Spleen (tissue), 11 donors: ENCODE data around the gene ACBD6. TPM values are rescaled to one million over a fixed set of nuclear protein-coding genes. Genes with fewer than 3 reads are reported as not detected.
A peak's percentile ranks its signal among the peaks of the same experiment; 100 is the strongest.

ENCODE experiments used
- DNase-seq: peaks from one replicate; pipeline ENCODE4 v3.0.0-alpha.2; 2020
- H3K27ac ChIP-seq, 8 donors: fragments of 200-600 bp; sonication (generic) in 7 of 8; 1 replicate in 4 of 8; 2 replicates in 4 of 8; pipeline versions ENCODE4 v1.5.0 to v1.8.0; 2016 to 2021; ENCODE audit warnings: inconsistent platforms in 4 of 8, mild to moderate bottlenecking in 4 of 8, moderate library complexity in 1 of 8
- H3K27me3 ChIP-seq, 7 donors: fragments of 200-600 bp; sonication (generic) in 6 of 7; replicated peaks in 1 of 7; 1 replicate in 4 of 7; 2 replicates in 3 of 7; pipeline versions ENCODE4 v1.5.0 to v1.8.0; 2016 to 2021; ENCODE audit warnings: inconsistent platforms in 3 of 7, mild to moderate bottlenecking in 1 of 7
- H3K36me3 ChIP-seq, 6 donors: fragments of 200-600 bp; sonication (generic) in 5 of 6; 1 replicate in 4 of 6; 2 replicates in 2 of 6; pipeline versions ENCODE4 v1.5.0 to v1.8.0; 2016 to 2021; ENCODE audit warnings: inconsistent platforms in 2 of 6
- H3K4me1 ChIP-seq, 6 donors: fragments of 200-600 bp; sonication (generic) in 5 of 6; 1 replicate in 3 of 6; 2 replicates in 3 of 6; pipeline versions ENCODE4 v1.5.0 to v1.8.0; 2016 to 2021; ENCODE audit warnings: inconsistent platforms in 3 of 6
- H3K4me3 ChIP-seq, 8 donors: fragments of 200-600 bp; sonication (generic) in 7 of 8; 1 replicate in 4 of 8; 2 replicates in 4 of 8; pipeline versions ENCODE4 v1.5.0 to v1.8.0; 2016 to 2021; ENCODE audit warnings: inconsistent platforms in 4 of 8, mild to moderate bottlenecking in 4 of 8, moderate library complexity in 2 of 8
- H3K9me3 ChIP-seq, 8 donors: fragments of 200-600 bp; sonication (generic) in 7 of 8; 1 replicate in 4 of 8; 2 replicates in 4 of 8; pipeline versions ENCODE4 v1.5.0 to v1.8.0; 2016 to 2021; ENCODE audit warnings: inconsistent platforms in 4 of 8
- POLR2A ChIP-seq, 3 donors: fragments of 450-650 bp; IDR thresholded peaks; one replicate each; pipeline ENCODE4 v1.5.1; 2017; ENCODE audit warnings: antibody characterized with exemption in 3 of 3, mild to moderate bottlenecking in 1 of 3
- POLR2AphosphoS5 ChIP-seq, 3 donors: sonication (generic); formaldehyde crosslinking; IDR thresholded peaks; one replicate each; pipeline ENCODE4 v1.5.1; 2017; ENCODE audit warnings: antibody characterized with exemption in 3 of 3
- WGBS, 5 donors: extraction: QIAGEN DNeasy Blood & Tissue Kit in 3 of 5; methylation state at CpG; one replicate each; pipeline versions ENCODE4 v1.1.5 to v1.1.7; 2013 to 2018; 5-methylcytosine and 5-hydroxymethylcytosine counted together
- intact Hi-C: fragments of 100-400 bp; cut with DNase I; formaldehyde crosslinking; loops from one replicate; pipeline ENCODE4 v1.15.0; 2023; ENCODE audit warnings: low total_unique reads
- polyA plus RNA-seq, 3 donors: library from polyadenylated mRNA; stranded (reverse); fragments of 200-250 nt; gene quantifications; one replicate each; pipeline ENCODE4 v1.2.1, GENCODE V29; 2013
- total RNA-seq, 7 donors: library from RNA; depleted of rRNA in 3 of 7; stranded (reverse); fragments of >200 nt in 3 of 7; fragmentation: NEBNext Ultra II Directional in 4 of 7; extraction: Animal tissue kit (Norgen Biotek cat#: 25700) in 4 of 7; gene quantifications; one replicate each; pipeline versions ENCODE4 v1.1.0 to v1.2.1, GENCODE V29; 2016 to 2021
- TF ChIP-seq, protein P1 (sequence below), 11 experiments: fragments of 200-600 bp in 7 of 11; fragments of 450-650 bp in 4 of 11; sonication (generic) in 4 of 11; IDR thresholded peaks in 8 of 11; conservative IDR thresholded peaks in 3 of 11; 1 replicate in 7 of 11; 2 replicates in 4 of 11; pipeline versions ENCODE4 v1.4.0 to v1.8.0; 2016 to 2021; ENCODE audit warnings: antibody characterized with exemption in 11 of 11, inconsistent platforms in 4 of 11, mild to moderate bottlenecking in 1 of 11
- donor health status: healthy with polysubstance abuse.
- donor health status: DM: no; HTN: no; CAD: no; lungs with moderate emphysema.
- donor health status: DM: no; HTN: no; CAD: no.
- donor health status: Bipolar disorder and iron deficiency.
- donor health status: healthy.
- donor health status: DM: no; HTN: no; CAD: no.
- donor health status: DM: yes; HTN: yes; CAD: no.

The ACBD6 gene
- total and polyA plus RNA-seq, 10 donors = 27.2 to 62.9 (median 38.3) TPM

GRCh38 chr1:180299479-180300221 is 202.7 kb downstream of the ACBD6 start:
- Histone ChIP-seq H3K9me3 (no peaks in the 10 kb centered on the region), H3K36me3 (no peaks in the 10 kb centered on the region), H3K27ac (no peak overlapping the region), H3K27me3 (no peaks in the 10 kb centered on the region), H3K4me3 (no peak overlapping the region), H3K4me1 (no peaks in the 10 kb centered on the region)
- TF ChIP-seq POLR2A (IDR thresholded peaks at IDR 0.05) (no peak), POLR2AphosphoS5 (IDR thresholded peaks at IDR 0.05) (no peak)
- TF ChIP-seq, protein P1, sequence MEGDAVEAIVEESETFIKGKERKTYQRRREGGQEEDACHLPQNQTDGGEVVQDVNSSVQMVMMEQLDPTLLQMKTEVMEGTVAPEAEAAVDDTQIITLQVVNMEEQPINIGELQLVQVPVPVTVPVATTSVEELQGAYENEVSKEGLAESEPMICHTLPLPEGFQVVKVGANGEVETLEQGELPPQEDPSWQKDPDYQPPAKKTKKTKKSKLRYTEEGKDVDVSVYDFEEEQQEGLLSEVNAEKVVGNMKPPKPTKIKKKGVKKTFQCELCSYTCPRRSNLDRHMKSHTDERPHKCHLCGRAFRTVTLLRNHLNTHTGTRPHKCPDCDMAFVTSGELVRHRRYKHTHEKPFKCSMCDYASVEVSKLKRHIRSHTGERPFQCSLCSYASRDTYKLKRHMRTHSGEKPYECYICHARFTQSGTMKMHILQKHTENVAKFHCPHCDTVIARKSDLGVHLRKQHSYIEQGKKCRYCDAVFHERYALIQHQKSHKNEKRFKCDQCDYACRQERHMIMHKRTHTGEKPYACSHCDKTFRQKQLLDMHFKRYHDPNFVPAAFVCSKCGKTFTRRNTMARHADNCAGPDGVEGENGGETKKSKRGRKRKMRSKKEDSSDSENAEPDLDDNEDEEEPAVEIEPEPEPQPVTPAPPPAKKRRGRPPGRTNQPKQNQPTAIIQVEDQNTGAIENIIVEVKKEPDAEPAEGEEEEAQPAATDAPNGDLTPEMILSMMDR (IDR thresholded peaks at IDR 0.05 in 8 of 11, conservative IDR thresholded peaks at IDR 0.05 in 3 of 11) = no peak
- DNase-seq = no peak
- WGBS, 5 donors = 86 to 93% (median 91%) methylated on average over 7 of the region's 7 CpGs
- intact Hi-C loops = no loop called here

DNA sequence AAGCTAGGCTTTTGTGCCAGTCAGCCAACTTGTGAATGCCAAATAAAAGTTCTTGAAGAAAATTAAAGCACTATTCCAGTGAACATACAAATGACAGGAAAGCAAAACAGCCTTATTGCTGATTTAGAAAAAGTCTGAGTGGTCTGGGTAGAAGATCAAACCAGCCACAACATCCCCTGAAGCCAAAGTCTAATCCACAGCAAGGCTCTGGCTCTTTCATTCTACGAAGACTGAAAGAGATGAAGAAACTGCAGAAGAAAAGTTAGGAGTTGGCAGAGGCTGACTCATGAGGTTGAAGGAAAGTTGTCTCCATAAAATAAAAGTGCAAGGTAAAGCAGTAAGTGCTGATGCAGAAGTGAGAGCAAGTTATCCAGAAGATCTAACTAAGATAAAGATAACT is 206.4 kb downstream of the ACBD6 start:
- TF ChIP-seq POLR2AphosphoS5 (IDR thresholded peaks at IDR 0.05) = no peak
- TF ChIP-seq, protein P1 (IDR thresholded peaks at IDR 0.05 in 8 of 11, conservative IDR thresholded peaks at IDR 0.05 in 3 of 11) = no peak
- no peak for TF ChIP-seq POLR2A (IDR thresholded peaks at IDR 0.05)
- peaks cover 0 to 3% (median 0%) of the 10 kb centered on the region in 6 donors for H3K4me1 ChIP-seq
- H3K27ac ChIP-seq = no peak overlapping the region
- 48 to 84% (median 77%) methylated on average over 1 of the region's 1 CpG for WGBS, 5 donors
- H3K36me3 ChIP-seq = no peaks in the 10 kb centered on the region
- H3K4me3 ChIP-seq = no peak overlapping the region
- H3K27me3 ChIP-seq = no peaks in the 10 kb centered on the region
- H3K9me3 ChIP-seq = peaks cover 0 to 5% (median 0%) of the 10 kb centered on the region in 8 donors
- DNase-seq = no peak
- intact Hi-C loops = no loop called here

DNA sequence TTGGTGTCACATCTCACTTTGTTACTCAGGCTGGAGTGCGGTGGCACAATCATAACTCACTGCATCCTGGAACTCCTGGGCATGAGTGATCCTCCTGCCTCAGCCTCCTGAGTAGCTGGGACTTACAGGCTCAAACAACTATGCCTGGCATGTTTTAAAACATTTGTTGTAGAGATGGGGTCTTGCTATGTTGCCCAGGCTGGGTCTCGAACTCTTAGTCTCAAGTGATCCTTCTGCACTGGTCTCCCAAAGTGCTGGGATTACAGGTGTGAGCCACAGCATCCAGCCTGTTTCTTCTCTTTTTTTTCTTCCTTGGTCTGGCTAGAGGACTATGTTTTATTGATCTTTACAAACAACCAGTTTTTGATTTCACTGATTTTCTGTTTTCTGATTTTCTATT is 207.7 kb downstream of the ACBD6 start:
- no peak for TF ChIP-seq POLR2AphosphoS5 (IDR thresholded peaks at IDR 0.05)
- TF ChIP-seq, protein P1 (IDR thresholded peaks at IDR 0.05 in 8 of 11, conservative IDR thresholded peaks at IDR 0.05 in 3 of 11) = no peak
- no peak for TF ChIP-seq POLR2A (IDR thresholded peaks at IDR 0.05)
- 96 to 97% (median 96%) methylated on average over 2 of the region's 2 CpGs for WGBS, 5 donors
- H3K27me3 ChIP-seq = no peaks in the 10 kb centered on the region

DNA sequence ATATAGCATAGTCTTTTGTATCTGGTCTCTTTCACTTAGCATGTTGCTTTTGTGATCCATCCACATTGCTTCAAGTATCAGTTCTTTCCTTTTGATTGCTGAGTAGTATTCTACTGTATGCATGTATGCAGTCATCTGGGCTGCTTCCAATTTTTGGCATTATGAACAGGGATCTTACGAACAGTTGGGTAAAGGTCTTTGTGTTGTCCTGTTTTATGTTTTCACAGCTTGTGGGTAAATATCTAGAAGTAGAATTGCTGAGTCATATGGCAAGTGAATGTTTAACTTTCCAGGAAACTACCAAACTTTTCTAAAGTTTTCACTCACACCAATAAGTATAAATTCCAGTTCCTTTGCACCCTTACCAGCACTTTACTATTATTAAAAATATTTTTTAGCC is 211.4 kb downstream of the ACBD6 start:
- peak overlapping the region in 1 of 8 donors; percentile 12 for H3K27ac ChIP-seq
- intact Hi-C loops = no loop called here
- peaks cover 0 to 16% (median 5%) of the 10 kb centered on the region in 6 donors for H3K4me1 ChIP-seq
- no peak overlapping the region for H3K4me3 ChIP-seq
- no peak for DNase-seq
- WGBS, 5 donors = 68 to 86% (median 72%) methylated on average over 1 of the region's 1 CpG
- peaks cover 0 to 5% (median 0%) of the 10 kb centered on the region in 8 donors for H3K9me3 ChIP-seq
- TF ChIP-seq POLR2A (IDR thresholded peaks at IDR 0.05) = no peak
- TF ChIP-seq POLR2AphosphoS5 (IDR thresholded peaks at IDR 0.05) = no peak
- no peaks in the 10 kb centered on the region for H3K27me3 ChIP-seq
- peaks cover 0 to 26% (median 0%) of the 10 kb centered on the region in 6 donors for H3K36me3 ChIP-seq

More for the DNA sequence above, 207.7 kb downstream of the ACBD6 start:
- Histone ChIP-seq H3K4me1 (peaks cover 0 to 4% (median 0%) of the 10 kb centered on the region in 6 donors), H3K36me3 (no peaks in the 10 kb centered on the region), H3K4me3 (no peak overlapping the region), H3K27ac (no peak overlapping the region), H3K9me3 (peaks cover 0 to 5% (median 0%) of the 10 kb centered on the region in 8 donors)
- intact Hi-C loops = no loop called here
- no peak for DNase-seq
